Aorta (tissue), 5 donors: Measurements from ENCODE around the gene GFRAL. TPM values are rescaled to one million over a fixed set of nuclear protein-coding genes. Genes with fewer than 3 reads are reported as not detected.

Source experiments
- ATAC-seq: fragments of 200-7000 bp; cut with Tn5 transposase; one replicate; pipeline ENCODE4 v1.9.1; 2022; ENCODE audit warnings: moderate library complexity; ENCODE audit not compliant: low FRiP score
- DNase-seq, 2 donors: peaks; one replicate each; pipeline ENCODE4 v3.0.0-alpha.2; 2020
- H3K27ac ChIP-seq, 2 donors: one replicate each; pipeline ENCODE4 v1.5.1; 2013; ENCODE audit warnings: low read length in 2 of 2, mild to moderate bottlenecking in 2 of 2, moderate library complexity in 2 of 2, control low read depth in 1 of 2, inconsistent platforms in 1 of 2, low read depth in 1 of 2
- H3K27me3 ChIP-seq, 2 donors: one replicate each; pipeline ENCODE4 v1.6.1; 2013; ENCODE audit warnings: control low read depth in 1 of 2, low read length in 1 of 2, mild to moderate bottlenecking in 1 of 2, moderate library complexity in 1 of 2; ENCODE audit not compliant: insufficient read depth in 2 of 2, control insufficient read depth in 1 of 2
- H3K36me3 ChIP-seq, 2 donors: one replicate each; pipeline ENCODE4 v1.6.1; 2013; ENCODE audit warnings: control low read depth in 1 of 2, low read length in 1 of 2, mild to moderate bottlenecking in 1 of 2; ENCODE audit not compliant: insufficient read depth in 2 of 2, control insufficient read depth in 1 of 2
- H3K4me1 ChIP-seq, 2 donors: one replicate each; pipeline ENCODE4 v1.6.1; 2013; ENCODE audit warnings: low read length in 2 of 2, control low read depth in 1 of 2, mild to moderate bottlenecking in 1 of 2, moderate library complexity in 1 of 2; ENCODE audit not compliant: insufficient read depth in 2 of 2, control insufficient read depth in 1 of 2
- H3K4me3 ChIP-seq, 2 donors: one replicate each; pipeline ENCODE4 v1.5.1; 2013; ENCODE audit warnings: low read length in 2 of 2, control low read depth in 1 of 2, mild to moderate bottlenecking in 1 of 2
- H3K9me3 ChIP-seq: one replicate; pipeline ENCODE4 v1.6.1; 2013; ENCODE audit warnings: mild to moderate bottlenecking, low read length; ENCODE audit not compliant: control insufficient read depth
- WGBS, 2 donors: extraction: QIAGEN DNeasy Blood & Tissue Kit; methylation state at CpG; one replicate each; pipeline ENCODE4 v1.1.7; 2013; 5-methylcytosine and 5-hydroxymethylcytosine counted together
- intact Hi-C, 2 donors: fragments of 100-400 bp; cut with DNase I; formaldehyde crosslinking; loops; one replicate each; pipeline versions ENCODE4 v1.14.2 to v1.15.0; 2022
- polyA plus RNA-seq, 2 donors: library from polyadenylated mRNA; stranded (reverse); fragments of 200-250 nt; gene quantifications; one replicate each; pipeline ENCODE4 v1.2.3, GENCODE V29; 2013
- total RNA-seq, 2 donors: library from RNA; stranded (reverse); fragmentation: NEBNext Ultra II Directional; extraction: Animal tissue kit (Norgen Biotek cat#: 25700); gene quantifications; one replicate each; pipeline ENCODE4 v1.2.1, GENCODE V29; 2021
- donor health status: healthy with polysubstance abuse.
- donor health status: Bipolar disorder and iron deficiency.
- donor health status: DM: no; HTN: no; CAD: no.
- donor health status: DM: no; HTN: no; CAD: no.
- donor health status: DM: yes; HTN: yes; CAD: no.

The GFRAL gene
- total and polyA plus RNA-seq, 4 donors, result not detected

GRCh38 chr6:55445648-55446204, 118.5 kb downstream of the GFRAL start:
- 0 to 3% methylated on average over 1 of the region's 1 CpG for WGBS, 2 donors
- intact Hi-C loops, result loop anchor here in 1 of 2 donors (10.0 kb wide), 1 partner anchor 509 kb away; no protein-coding TSS in a partner anchor
- ATAC-seq, result no peak

GRCh38 chr6:55447891-55448290, 120.6 kb downstream of the GFRAL start:
- ATAC-seq, result no peak
- intact Hi-C loops, result loop anchor here in 1 of 2 donors (10.0 kb wide), 1 partner anchor 507 kb away; no protein-coding TSS in a partner anchor
- no peak overlapping the region for H3K4me3 ChIP-seq
- no peaks in the 10 kb centered on the region for H3K4me1 ChIP-seq
- H3K36me3 ChIP-seq, result no peaks in the 10 kb centered on the region
- no peaks in the 10 kb centered on the region for H3K27me3 ChIP-seq
- whole genome bisulfite sequencing, 2 donors, result 74 to 87% methylated on average over 3 of the region's 3 CpGs
- H3K27ac ChIP-seq, result no peak overlapping the region
- DNase-seq, result no peak
- H3K9me3 ChIP-seq, result no peaks in the 10 kb centered on the region

More at GRCh38 chr6:55445648-55446204, 118.5 kb downstream of the GFRAL start:
- Histone ChIP-seq H3K4me1 (no peaks in the 10 kb centered on the region), H3K27ac (no peak overlapping the region), H3K36me3 (no peaks in the 10 kb centered on the region), H3K4me3 (no peak overlapping the region), H3K27me3 (no peaks in the 10 kb centered on the region), H3K9me3 (no peaks in the 10 kb centered on the region)
- no peak for DNase-seq

- ATAC-seq, result no peak
- Histone ChIP-seq H3K36me3 (no peaks in the 10 kb centered on the region), H3K4me3 (no peak overlapping the region), H3K27me3 (no peaks in the 10 kb centered on the region), H3K27ac (no peak overlapping the region), H3K4me1 (no peaks in the 10 kb centered on the region), H3K9me3 (no peaks in the 10 kb centered on the region)
- no peak for DNase-seq
- intact Hi-C loops, result loop anchor here in 1 of 2 donors (10.0 kb wide), 1 partner anchor 506 kb away; no protein-coding TSS in a partner anchor
Observed at GRCh38 chr6:55448451-55448850, 121.2 kb downstream of the GFRAL start.

- Histone ChIP-seq H3K36me3 (no peaks in the 10 kb centered on the region), H3K4me3 (no peak overlapping the region), H3K27me3 (no peaks in the 10 kb centered on the region), H3K9me3 (no peaks in the 10 kb centered on the region), H3K4me1 (no peaks in the 10 kb centered on the region), H3K27ac (no peak overlapping the region)
- no peak for ATAC-seq
- DNase-seq, result no peak
- 15 to 30% methylated on average over 3 of the region's 3 CpGs for WGBS, 2 donors
- intact Hi-C loops, result loop anchor here in 1 of 2 donors (10.0 kb wide), 1 partner anchor 506 kb away; no protein-coding TSS in a partner anchor
Observed at GRCh38 chr6:55449225-55449624, 122.0 kb downstream of the GFRAL start.

GRCh38 chr6:55450005-55450404, 122.7 kb downstream of the GFRAL start:
- H3K4me1 ChIP-seq, result no peaks in the 10 kb centered on the region
- DNase-seq (no peak), ATAC-seq (no peak)
- H3K27ac ChIP-seq, result no peak overlapping the region
- intact Hi-C loops, result no loop called here
- no peaks in the 10 kb centered on the region for H3K36me3 ChIP-seq
- no peak overlapping the region for H3K4me3 ChIP-seq
- 46 to 49% methylated on average over 2 of the region's 2 CpGs for WGBS, 2 donors
- no peaks in the 10 kb centered on the region for H3K27me3 ChIP-seq
- no peaks in the 10 kb centered on the region for H3K9me3 ChIP-seq

Other genes starting within 250 kb of the GFRAL start
- gene HCRTR2, start 153.0 kb upstream of the GFRAL start, total RNA-seq, result not detected
- not detected for gene HCRTR2, start 153.0 kb upstream of the GFRAL start, polyA plus RNA-seq